ENCODE measurements around the gene NCEH1. TPM values are rescaled to one million over a fixed set of nuclear protein-coding genes. Genes with fewer than 3 reads are reported as not detected.
"Not testable (repeated sequence)": the region's sequence is repeated elsewhere in the genome, so short reads cannot be mapped to it uniquely, and the experiment has no call there.

Gene NCEH1
- total RNA-seq, 1 donor, result 21.1 TPM

DNA sequence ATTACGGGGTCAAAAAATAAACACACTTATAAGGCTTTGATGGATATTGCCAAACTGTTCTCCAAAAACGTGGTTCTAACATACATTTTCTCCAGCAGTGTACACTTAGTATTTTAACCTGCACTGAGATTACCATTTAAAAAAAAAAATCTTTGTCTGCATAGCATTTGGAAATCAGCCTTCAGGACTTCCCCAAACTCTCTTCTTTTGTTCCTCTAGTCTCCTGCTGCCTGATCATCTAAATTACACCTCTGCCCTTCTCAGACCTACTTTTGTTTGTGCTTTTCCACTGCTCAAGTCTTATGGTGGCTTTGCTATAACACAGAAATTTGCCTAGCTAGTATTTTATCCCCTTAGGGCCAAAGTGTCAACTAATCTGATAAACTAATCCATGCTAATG lies 3.8 kb downstream of the NCEH1 start:
- TF ChIP-seq, protein P1, sequence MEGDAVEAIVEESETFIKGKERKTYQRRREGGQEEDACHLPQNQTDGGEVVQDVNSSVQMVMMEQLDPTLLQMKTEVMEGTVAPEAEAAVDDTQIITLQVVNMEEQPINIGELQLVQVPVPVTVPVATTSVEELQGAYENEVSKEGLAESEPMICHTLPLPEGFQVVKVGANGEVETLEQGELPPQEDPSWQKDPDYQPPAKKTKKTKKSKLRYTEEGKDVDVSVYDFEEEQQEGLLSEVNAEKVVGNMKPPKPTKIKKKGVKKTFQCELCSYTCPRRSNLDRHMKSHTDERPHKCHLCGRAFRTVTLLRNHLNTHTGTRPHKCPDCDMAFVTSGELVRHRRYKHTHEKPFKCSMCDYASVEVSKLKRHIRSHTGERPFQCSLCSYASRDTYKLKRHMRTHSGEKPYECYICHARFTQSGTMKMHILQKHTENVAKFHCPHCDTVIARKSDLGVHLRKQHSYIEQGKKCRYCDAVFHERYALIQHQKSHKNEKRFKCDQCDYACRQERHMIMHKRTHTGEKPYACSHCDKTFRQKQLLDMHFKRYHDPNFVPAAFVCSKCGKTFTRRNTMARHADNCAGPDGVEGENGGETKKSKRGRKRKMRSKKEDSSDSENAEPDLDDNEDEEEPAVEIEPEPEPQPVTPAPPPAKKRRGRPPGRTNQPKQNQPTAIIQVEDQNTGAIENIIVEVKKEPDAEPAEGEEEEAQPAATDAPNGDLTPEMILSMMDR (IDR thresholded peaks at IDR 0.05; ENCODE audit: insufficient read depth, low read length), result no peak
- no peak for DNase-seq (ENCODE audit: low read depth)
- no peak overlapping the region for H3K4me3 ChIP-seq (ENCODE audit: low read depth, low read length)

DNA sequence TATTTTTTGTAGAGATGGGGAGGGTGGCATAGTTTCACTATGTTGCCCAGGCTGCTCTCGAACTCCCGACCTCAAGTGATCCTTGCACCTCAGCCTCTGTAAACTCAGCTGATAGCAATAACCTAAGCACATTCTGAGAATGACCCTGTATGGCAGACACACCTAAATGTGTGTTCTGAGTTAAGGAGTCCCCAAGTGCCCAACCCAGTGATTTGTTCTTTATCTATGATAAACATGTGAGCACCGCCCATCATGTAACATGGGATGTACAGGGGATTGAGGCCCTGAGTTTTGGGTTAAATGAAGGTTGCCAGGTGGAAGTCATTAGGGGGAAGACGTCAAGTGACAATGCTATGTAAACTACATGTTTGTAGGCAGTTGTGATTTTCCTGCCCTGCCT lies 5.7 kb downstream of the NCEH1 start:
- H3K4me3 ChIP-seq (ENCODE audit: low read depth, low read length), result no peak overlapping the region
- TF ChIP-seq, protein P1 (IDR thresholded peaks at IDR 0.05; ENCODE audit: insufficient read depth, low read length), result no peak
- DNase-seq (ENCODE audit: low read depth), result no peak

- no peak overlapping the region for H3K4me3 ChIP-seq (ENCODE audit: low read depth, low read length)
- TF ChIP-seq, protein P1 (IDR thresholded peaks at IDR 0.05; ENCODE audit: insufficient read depth, low read length), result no peak
- no peak for DNase-seq (ENCODE audit: low read depth)
Observed at GRCh38 chr3:172704001-172704400, 6.9 kb downstream of the NCEH1 start.

GRCh38 chr3:172702731-172703130 lies 8.1 kb downstream of the NCEH1 start:
- H3K4me3 ChIP-seq (ENCODE audit: low read depth, low read length); DNase-seq (ENCODE audit: low read depth): not testable (repeated sequence)

DNA sequence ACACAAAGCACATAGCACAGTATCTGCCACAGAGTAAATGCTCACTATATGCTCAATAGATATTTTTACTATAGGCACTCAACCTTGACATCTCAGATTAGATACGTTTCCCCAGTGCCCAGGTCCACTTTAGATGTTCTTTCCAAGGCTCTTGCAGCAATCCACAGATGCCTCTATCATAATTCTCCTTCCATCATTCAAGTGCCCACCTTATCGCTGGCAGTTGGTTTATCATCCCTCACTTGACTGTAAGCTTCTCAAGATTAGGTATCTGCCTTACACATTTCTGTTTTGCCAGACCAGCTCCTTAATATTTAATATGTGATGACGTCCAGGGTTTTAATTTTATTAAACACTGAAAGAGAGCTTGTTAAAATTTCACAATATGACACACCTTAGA lies 8.6 kb downstream of the NCEH1 start:
- DNase-seq (ENCODE audit: low read depth), result no peak
- no peak overlapping the region for H3K4me3 ChIP-seq (ENCODE audit: low read depth, low read length)
- TF ChIP-seq, protein P1 (IDR thresholded peaks at IDR 0.05; ENCODE audit: insufficient read depth, low read length), result no peak

GRCh38 chr3:172701751-172702150 lies 9.1 kb downstream of the NCEH1 start:
- H3K4me3 ChIP-seq (ENCODE audit: low read depth, low read length), result no peak overlapping the region
- DNase-seq (ENCODE audit: low read depth), result no peak
- TF ChIP-seq, protein P1 (IDR thresholded peaks at IDR 0.05; ENCODE audit: insufficient read depth, low read length), result no peak

DNA sequence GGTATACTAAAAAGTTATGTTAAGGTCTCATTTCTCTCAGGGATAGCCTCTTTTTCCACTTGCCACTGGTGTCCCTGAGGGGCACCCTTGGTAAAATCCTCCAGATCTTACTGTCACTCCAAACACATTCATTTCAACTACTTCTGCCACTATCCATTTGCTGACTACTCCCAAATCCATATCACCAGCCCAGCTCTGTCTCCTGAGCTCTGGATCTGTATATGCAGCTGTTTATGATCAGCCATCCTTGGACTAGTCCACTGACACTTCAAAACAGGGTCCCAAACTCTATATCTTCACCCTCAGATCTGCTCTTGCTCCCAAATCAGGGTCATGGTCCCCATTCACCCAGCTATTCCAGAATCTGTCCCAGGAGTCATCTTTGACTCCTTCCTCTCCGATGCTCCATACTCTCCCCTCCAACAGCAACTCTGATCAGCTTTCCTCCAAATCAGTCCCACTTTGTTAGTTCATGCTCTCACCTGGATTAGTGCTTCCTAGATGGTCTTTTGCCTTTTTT lies 9.9 kb downstream of the NCEH1 start:
- no peak overlapping the region for H3K4me3 ChIP-seq (ENCODE audit: low read depth, low read length)
- DNase-seq (ENCODE audit: low read depth), result no peak
- TF ChIP-seq, protein P1 (IDR thresholded peaks at IDR 0.05; ENCODE audit: insufficient read depth, low read length), result no peak
